Hippocampal formation (tissue), 2 donors: Measurements from ENCODE around the gene CCDC33.
A peak's percentile ranks its signal among the peaks of the same experiment; 100 is the strongest.

ENCODE experiments used
- DNase-seq, 2 donors: peaks; one replicate each; lab custom pipeline; 2025; lab: John Stamatoyannopoulos, UW

The CCDC33 gene

GRCh38 chr15:74380361-74381189 lies 144.4 kb downstream of the CCDC33 start:
- DNase-seq: no peak

GRCh38 chr15:74381190-74381453 lies 145.0 kb downstream of the CCDC33 start:
- DNase-seq: no peak

GRCh38 chr15:74381481-74381880 lies 145.4 kb downstream of the CCDC33 start:
- no peak for DNase-seq

- DNase-seq: peak; percentile 75 to 86
These were observed 146.1 kb downstream of the CCDC33 start for GRCh38 chr15:74382004-74382816.

GRCh38 chr15:74383286-74383685 lies 147.2 kb downstream of the CCDC33 start:
- DNase-seq: no peak

- DNase-seq: no peak
These were observed 147.8 kb downstream of the CCDC33 start for GRCh38 chr15:74383695-74384565.

- no peak for DNase-seq
These were observed 148.4 kb downstream of the CCDC33 start for GRCh38 chr15:74384566-74384880.

- DNase-seq: no peak
These were observed 148.9 kb downstream of the CCDC33 start for GRCh38 chr15:74384881-74385643.

- DNase-seq: no peak
These were observed 149.6 kb downstream of the CCDC33 start for GRCh38 chr15:74385733-74386132.
